IPS-18a (cell line): Measurements from ENCODE around the gene MMP12.
"Not testable (repeated sequence)": the region's sequence is repeated elsewhere in the genome, so short reads cannot be mapped to it uniquely, and the experiment has no call there.

Experiments used
- H3K27ac ChIP-seq: one replicate; pipeline ENCODE4 v1.5.1; 2013; ENCODE audit warnings: low read length
- H3K27me3 ChIP-seq: one replicate; pipeline ENCODE4 v1.6.1; 2013; ENCODE audit warnings: mild to moderate bottlenecking, low read length; ENCODE audit not compliant: control insufficient read depth, insufficient read depth
- H3K36me3 ChIP-seq: one replicate; pipeline ENCODE4 v1.6.1; 2013; ENCODE audit warnings: low read depth, low read length; ENCODE audit not compliant: control insufficient read depth
- H3K4me1 ChIP-seq: one replicate; pipeline ENCODE4 v1.6.1; 2013; ENCODE audit warnings: low read depth, low read length; ENCODE audit not compliant: control insufficient read depth
- H3K4me3 ChIP-seq: one replicate; pipeline ENCODE4 v1.5.1; 2013; ENCODE audit warnings: low read length
- H3K9ac ChIP-seq: one replicate; pipeline ENCODE4 v1.6.1; 2013; ENCODE audit warnings: mild to moderate bottlenecking, low read length, moderate library complexity
- H3K9me3 ChIP-seq: one replicate; pipeline ENCODE4 v1.6.1; 2013; ENCODE audit warnings: low read depth, low read length; ENCODE audit not compliant: control insufficient read depth

Gene MMP12

DNA sequence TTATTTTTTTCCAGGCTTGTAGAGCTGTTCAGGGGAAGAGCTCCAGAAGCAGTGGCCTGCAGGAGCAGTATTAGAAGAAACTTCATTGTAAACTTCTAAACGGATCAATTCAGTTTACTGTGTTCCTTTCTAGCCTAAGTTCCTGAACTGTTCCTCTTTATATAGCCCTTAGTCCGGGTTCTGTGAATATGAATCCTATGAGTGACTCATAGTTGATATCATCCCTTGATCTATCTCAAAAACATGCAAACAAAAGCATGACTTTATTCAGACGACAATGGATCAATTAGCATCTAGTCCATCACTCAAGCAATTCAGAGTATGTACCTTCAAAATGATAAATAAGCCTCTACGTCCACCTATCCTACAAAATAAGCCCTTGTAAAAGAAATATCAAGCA, at the start of gene MMP12:
TSS of gene MMP12 (minus strand) at position 131 of the 400 bp plus-strand sequence. CDS start at position 86, 45 bp downstream.
- Histone ChIP-seq H3K36me3 (no peaks in the 10 kb centered on the region), H3K9me3 (no peaks in the 10 kb centered on the region), H3K27me3 (no peaks in the 10 kb centered on the region), H3K9ac (no peak within 1 kb of the TSS), H3K4me1 (no peaks in the 10 kb centered on the region), H3K27ac (no peak within 1 kb of the TSS), H3K4me3 (no peak within 1 kb of the TSS)

DNA sequence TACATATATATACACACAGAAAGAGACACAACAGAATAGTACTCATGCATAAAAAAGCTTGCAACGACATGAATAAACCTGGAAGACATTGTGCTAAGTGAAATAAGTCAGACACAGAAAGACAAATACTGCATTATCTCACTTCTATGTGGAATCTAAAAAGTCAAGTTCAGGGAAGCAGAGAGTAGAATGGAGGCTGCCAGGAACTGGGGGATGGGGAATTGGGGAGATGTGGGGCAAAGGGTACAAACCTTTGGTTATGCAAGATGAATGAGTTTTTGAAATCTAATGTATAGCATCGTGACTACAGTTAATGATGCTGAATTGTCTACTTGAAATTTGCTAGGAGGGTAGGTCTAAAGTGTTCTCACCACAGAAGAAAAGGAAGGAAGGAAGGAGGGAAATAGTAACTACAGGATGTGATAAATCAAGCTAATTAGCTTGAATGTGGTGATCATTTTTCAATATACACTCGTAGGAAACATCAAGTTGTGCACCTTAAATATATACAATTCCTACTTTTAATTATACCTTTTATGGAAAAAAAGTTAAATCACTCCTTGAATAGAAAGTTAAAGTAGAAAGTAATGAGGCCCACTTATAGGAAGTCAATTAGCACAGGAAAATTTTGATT, 46.9 kb upstream of the MMP12 start:
- H3K9ac ChIP-seq: no peak overlapping the region
- H3K27ac ChIP-seq: no peak overlapping the region
- H3K9me3 ChIP-seq: no peaks in the 10 kb centered on the region
- no peaks in the 10 kb centered on the region for H3K36me3 ChIP-seq
- no peak overlapping the region for H3K4me3 ChIP-seq
- H3K4me1 ChIP-seq: no peaks in the 10 kb centered on the region
- no peaks in the 10 kb centered on the region for H3K27me3 ChIP-seq

DNA sequence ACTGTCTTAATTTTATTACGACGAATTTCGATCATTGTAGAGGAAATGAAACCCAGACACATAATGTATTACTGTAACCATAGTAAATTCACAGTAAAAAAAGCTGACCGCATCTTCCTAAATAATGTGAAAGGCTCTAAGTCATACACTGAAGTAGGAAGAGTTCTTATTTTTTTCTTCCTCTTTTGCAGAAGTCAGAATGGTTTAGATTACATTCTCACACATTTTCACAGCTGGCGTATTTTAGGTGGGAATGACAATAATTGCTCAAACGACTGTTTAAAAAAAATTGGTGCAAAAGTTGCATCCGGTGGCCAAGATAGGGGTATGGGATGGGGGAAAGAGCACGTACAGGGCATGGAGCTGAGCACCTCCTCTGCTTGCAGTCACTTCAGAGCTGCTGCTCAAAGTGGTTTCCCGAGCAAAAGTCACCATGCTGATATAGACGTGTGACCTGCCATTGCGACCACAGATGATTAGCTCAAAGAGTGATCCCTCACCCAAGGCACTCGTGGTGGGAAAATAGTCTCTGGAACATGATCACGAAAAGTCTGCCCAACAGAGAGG, 45.4 kb upstream of the MMP12 start:
- H3K4me1 ChIP-seq: no peaks in the 10 kb centered on the region
- no peak overlapping the region for H3K4me3 ChIP-seq
- H3K27me3 ChIP-seq: no peaks in the 10 kb centered on the region
- H3K9ac ChIP-seq: no peak overlapping the region
- H3K36me3 ChIP-seq: no peaks in the 10 kb centered on the region
- H3K9me3 ChIP-seq: no peaks in the 10 kb centered on the region
- no peak overlapping the region for H3K27ac ChIP-seq

DNA sequence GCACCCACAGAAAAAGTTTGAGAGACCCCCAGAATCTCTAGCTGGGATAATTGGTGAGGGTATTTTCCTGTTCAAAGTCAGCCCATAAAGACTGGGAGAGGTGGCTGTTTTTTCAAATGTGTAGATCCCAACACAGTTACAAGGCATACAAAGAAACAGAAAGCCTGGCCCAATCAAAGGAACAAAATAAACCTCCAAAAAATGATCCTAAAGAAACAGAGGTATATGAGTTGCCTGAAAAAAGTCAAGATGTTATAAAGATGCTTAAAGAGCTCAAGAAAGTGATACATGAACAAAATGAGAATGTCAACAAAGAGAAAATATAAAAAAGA, 40.2 kb upstream of the MMP12 start:
- H3K27ac ChIP-seq: no peak overlapping the region
- H3K36me3 ChIP-seq: no peaks in the 10 kb centered on the region
- H3K4me3 ChIP-seq: no peak overlapping the region
- H3K27me3 ChIP-seq: no peaks in the 10 kb centered on the region
- peaks cover 9% of the 10 kb centered on the region for H3K4me1 ChIP-seq
- no peaks in the 10 kb centered on the region for H3K9me3 ChIP-seq
- H3K9ac ChIP-seq: no peak overlapping the region

DNA sequence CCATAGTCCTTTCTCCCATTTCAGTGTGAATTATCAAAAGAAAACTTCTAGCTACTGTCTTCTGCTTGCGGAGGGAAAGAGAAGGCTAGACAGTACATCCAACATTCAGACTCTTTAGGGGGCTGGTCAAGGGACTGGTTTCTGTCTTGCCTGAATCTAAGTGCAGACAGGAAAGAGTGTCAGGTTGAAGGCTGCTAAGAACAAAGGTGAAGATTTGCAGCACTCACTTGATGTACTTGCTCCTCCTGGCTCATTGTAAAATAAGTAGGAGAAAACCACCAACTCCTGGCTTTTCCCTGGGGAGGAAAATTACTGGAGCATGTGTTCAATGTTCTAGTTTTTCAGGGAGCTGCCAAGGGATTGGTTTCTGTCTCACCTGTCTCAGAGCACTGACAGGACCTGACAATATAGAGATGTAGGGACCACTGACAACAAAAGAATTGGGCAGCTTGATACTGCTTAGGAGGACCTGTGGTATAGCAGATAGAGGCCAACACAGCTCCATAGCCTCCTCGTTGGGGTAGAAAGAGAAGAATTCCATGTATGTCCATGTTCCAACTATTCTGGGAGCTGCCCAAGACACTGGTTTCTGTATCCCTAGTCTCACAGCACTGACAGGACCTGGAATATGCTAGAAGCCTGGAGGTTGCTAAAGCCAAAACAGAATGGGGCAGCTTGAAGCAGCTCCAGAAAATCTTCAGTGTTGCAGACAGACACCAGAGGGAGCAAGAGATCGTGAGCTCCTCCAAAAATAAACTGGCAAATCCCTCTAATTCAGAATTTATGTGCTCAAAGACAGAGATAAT, 39.7 kb upstream of the MMP12 start:
- no peak overlapping the region for H3K9ac ChIP-seq
- H3K9me3 ChIP-seq: no peaks in the 10 kb centered on the region
- H3K36me3 ChIP-seq: no peaks in the 10 kb centered on the region
- no peaks in the 10 kb centered on the region for H3K27me3 ChIP-seq
- no peak overlapping the region for H3K27ac ChIP-seq
- peaks cover 9% of the 10 kb centered on the region for H3K4me1 ChIP-seq
- no peak overlapping the region for H3K4me3 ChIP-seq

DNA sequence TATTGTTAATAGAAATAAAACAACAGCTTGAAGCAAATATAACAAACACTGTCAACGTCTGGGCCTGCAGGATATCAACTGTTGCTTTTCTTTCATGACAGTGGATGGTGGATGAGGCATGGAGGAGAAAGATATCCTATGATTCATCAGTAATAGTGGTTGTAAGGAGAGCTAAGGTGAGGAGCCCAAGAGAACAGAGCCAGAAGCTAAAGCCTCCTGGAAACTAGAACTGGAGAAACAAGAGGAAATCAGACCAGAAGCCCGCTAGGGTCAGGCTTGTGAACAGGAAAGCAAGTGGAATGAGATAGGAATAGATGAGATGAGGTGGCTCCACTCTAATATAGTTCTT, 37.7 kb upstream of the MMP12 start:
- Histone ChIP-seq H3K4me1 (peaks cover 9% of the 10 kb centered on the region), H3K9ac (no peak overlapping the region), H3K27ac (no peak overlapping the region), H3K36me3 (no peaks in the 10 kb centered on the region), H3K9me3 (no peaks in the 10 kb centered on the region), H3K27me3 (no peaks in the 10 kb centered on the region), H3K4me3 (no peak overlapping the region)

DNA sequence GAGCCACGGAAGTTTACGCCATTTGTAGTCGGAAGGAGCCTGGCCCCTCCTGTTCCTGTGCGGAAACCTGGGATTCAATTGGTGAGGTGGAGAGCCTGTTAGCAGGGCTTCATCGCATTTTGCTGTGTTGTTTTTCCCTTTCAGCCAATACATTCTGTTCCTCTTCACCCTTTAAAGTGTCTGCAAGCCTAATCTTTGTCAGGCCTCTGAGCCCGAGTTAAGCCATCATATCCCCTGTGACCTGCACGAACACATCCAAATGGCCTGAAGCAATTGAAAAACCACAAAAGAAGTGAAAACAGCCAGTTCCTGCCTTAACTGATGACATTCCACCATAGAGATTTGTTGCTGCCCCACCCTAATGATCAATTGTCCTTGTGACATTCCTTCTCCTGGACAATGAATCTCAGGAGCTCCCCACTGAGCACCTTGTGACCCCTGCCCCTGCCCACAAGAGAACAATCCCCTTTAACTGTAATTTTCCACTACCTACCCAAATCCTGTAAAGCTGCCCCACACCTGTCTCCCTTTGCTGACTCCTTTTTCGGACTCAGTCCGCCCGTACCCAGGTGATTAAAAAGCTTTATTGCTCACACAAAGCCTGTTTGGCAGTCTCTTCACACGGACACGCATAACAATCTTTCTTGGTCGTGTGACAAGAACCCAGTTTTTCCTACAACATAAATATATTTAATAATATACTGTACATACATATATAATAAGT, 37.1 kb upstream of the MMP12 start:
- no peaks in the 10 kb centered on the region for H3K27me3 ChIP-seq
- no peak overlapping the region for H3K27ac ChIP-seq

DNA sequence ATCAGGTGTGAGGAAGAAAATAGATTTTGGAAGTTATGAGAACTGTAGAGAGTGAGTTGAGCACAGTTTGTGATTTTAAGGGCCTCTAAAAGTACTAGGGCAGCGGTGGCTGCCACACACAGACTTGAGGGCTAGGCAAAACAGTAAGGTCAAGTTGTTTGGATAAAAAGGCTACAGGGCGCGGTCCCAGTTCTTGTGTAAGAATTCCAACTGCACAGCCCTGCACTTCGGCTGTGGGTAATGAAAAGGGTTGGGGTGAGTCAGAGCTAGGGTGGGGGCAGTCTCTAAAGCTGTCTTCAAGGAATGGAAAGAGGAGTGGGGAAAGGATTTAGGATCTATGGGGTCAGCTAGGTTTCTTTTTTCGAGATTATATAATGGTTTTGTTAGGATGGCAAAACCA, 31.1 kb upstream of the MMP12 start:
- not testable (repeated sequence) for H3K9ac ChIP-seq, H3K4me3 ChIP-seq, H3K27ac ChIP-seq, H3K4me1 ChIP-seq, H3K27me3 ChIP-seq, H3K36me3 ChIP-seq, H3K9me3 ChIP-seq

More for the DNA sequence above, 37.1 kb upstream of the MMP12 start:
- Histone ChIP-seq H3K9ac (no peak overlapping the region), H3K9me3 (no peaks in the 10 kb centered on the region), H3K4me3 (no peak overlapping the region), H3K36me3 (no peaks in the 10 kb centered on the region), H3K4me1 (peaks cover 9% of the 10 kb centered on the region)

DNA sequence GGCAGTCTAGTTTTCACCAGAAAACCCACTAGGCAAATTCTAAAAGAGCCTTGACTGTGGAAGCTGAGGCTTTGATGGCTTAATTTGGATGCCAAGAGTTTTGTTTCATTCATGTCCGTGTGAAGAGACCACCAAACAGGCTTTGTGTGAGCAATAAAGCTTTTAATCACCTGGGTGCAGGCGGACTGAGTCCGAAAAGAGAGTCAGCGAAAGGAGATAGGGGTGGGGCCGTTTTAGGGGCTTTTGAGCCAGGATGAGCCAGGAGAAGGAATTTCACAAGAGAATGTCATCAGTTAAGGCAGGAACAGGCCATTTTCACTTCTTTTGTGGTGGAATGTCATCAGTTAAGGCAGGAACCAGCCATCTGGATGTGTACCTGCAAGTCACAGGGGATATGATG, 29.1 kb upstream of the MMP12 start:
- not testable (repeated sequence) for H3K9ac ChIP-seq, H3K4me3 ChIP-seq, H3K36me3 ChIP-seq, H3K27me3 ChIP-seq, H3K27ac ChIP-seq, H3K9me3 ChIP-seq, H3K4me1 ChIP-seq

DNA sequence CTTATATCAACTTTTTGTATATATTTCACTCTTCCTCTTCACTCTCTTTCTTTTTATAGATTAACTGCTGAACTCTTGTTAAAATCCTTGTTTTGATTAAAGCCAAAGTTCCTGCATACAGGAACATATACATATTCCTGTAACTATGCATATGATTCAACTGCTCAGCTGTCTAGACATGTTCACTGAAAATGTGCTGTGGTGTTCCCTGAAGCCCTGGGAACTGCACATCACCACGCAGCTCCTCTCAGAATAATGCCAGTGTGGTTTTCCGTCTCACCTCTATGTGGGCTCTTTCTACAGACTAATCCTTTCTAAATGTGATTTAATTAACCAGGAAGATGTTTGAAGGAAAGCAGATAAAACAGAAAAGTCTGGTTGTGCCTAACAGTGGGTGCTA, 25.6 kb upstream of the MMP12 start:
- no peaks in the 10 kb centered on the region for H3K27me3 ChIP-seq
- H3K4me3 ChIP-seq: no peak overlapping the region
- no peaks in the 10 kb centered on the region for H3K36me3 ChIP-seq
- H3K9me3 ChIP-seq: no peaks in the 10 kb centered on the region
- no peak overlapping the region for H3K27ac ChIP-seq
- H3K4me1 ChIP-seq: no peaks in the 10 kb centered on the region
- H3K9ac ChIP-seq: no peak overlapping the region

DNA sequence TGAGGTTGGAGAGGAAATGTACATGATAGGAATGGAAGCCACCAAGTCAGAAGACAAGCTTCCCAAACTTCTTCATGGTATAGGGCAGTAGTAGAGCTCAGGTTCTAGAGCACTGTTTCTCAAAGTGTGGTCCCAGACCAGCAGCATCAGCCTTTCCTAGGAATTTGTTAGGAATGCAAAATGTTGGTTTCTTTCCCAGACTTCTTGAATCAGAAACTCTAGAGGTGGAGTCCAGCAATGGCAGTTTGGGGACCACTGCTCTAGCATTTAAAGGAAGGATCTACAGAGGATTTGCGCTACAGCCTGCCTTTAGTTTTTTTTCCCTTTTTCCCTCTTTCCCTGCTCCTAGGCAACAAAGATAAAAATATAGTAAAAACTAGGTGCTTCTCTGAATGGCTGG, 17.0 kb upstream of the MMP12 start:
- Histone ChIP-seq H3K36me3 (no peaks in the 10 kb centered on the region), H3K4me1 (no peaks in the 10 kb centered on the region), H3K27me3 (no peaks in the 10 kb centered on the region), H3K27ac (no peak overlapping the region), H3K9ac (no peak overlapping the region), H3K9me3 (no peaks in the 10 kb centered on the region), H3K4me3 (no peak overlapping the region)
